ENCODE measurements around the gene DHCR7. TPM values are rescaled to one million over a fixed set of nuclear protein-coding genes. Genes with fewer than 3 reads are reported as not detected.

The DHCR7 gene
- total RNA-seq, 2 donors from 2014 or later, result 87.7 to 130 TPM

DNA sequence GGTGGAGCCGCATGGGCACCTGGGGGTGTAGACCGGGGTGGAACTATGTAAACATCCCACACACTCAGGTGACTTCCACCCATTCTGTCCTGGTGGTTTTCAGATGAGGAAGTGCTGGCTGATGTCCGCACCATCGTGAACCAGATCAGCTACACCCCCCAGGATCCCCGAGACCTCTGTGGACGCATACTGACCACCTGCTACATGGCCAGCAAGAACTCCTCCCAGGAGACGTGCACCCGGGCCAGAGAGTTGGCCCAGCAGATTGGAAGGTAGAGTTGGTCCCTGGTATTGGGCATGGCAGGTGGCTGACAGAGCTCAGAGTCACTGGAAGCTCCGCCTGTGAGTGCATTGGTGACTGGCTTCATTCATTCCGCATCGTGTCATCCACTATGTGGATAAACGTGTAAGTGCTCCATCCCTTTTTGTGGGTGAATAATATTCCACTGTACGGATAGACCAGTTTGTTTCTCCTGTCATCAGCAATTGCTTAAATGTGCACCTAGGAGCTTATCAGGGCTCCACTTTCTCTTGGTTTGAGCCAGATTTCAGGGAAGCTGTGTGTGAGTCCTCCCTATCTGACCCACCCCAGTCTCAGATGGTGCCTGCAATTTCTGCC lies 34.7 kb upstream of the DHCR7 start:
- Mint-ChIP-seq H3K4me1 (peaks cover 5% of the 10 kb centered on the region), H3K27ac (no peak overlapping the region), H3K27me3 (ENCODE audit: insufficient read depth) (no peaks in the 10 kb centered on the region), H3K36me3 (ENCODE audit: low read depth) (peaks cover 75% of the 10 kb centered on the region), H3K9me3 (no peaks in the 10 kb centered on the region), H3K4me3 (no peak overlapping the region)
- Histone ChIP-seq H3K36me3 (ENCODE audit: control insufficient read depth, insufficient read depth, low read length) (peaks cover 60% of the 10 kb centered on the region), H3K27ac (ENCODE audit: low read depth, low read length) (no peak overlapping the region), H3K4me1 (ENCODE audit: control insufficient read depth, insufficient read depth, low read length) (no peaks in the 10 kb centered on the region), H3K4me3 (ENCODE audit: low read length) (no peak overlapping the region), H3K27me3 (ENCODE audit: control insufficient read depth, insufficient read depth, low read length, poor library complexity, severe bottlenecking) (no peaks in the 10 kb centered on the region), H3K9me3 (ENCODE audit: control insufficient read depth, low read length) (peaks cover 8% of the 10 kb centered on the region), H3K9ac (ENCODE audit: extremely low read depth, low read length, poor library complexity, severe bottlenecking) (no peak overlapping the region)
- TF ChIP-seq, protein P1, sequence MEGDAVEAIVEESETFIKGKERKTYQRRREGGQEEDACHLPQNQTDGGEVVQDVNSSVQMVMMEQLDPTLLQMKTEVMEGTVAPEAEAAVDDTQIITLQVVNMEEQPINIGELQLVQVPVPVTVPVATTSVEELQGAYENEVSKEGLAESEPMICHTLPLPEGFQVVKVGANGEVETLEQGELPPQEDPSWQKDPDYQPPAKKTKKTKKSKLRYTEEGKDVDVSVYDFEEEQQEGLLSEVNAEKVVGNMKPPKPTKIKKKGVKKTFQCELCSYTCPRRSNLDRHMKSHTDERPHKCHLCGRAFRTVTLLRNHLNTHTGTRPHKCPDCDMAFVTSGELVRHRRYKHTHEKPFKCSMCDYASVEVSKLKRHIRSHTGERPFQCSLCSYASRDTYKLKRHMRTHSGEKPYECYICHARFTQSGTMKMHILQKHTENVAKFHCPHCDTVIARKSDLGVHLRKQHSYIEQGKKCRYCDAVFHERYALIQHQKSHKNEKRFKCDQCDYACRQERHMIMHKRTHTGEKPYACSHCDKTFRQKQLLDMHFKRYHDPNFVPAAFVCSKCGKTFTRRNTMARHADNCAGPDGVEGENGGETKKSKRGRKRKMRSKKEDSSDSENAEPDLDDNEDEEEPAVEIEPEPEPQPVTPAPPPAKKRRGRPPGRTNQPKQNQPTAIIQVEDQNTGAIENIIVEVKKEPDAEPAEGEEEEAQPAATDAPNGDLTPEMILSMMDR (conservative IDR thresholded peaks at IDR 0.05), result no peak
- DNase-seq, result no peak
- 94 to 98% methylated on average over 9 to 13 of the region's 13 CpGs for WGBS, 2 experiments (ENCODE audit: insufficient coverage in 1 of 2, insufficient read length in 1 of 2)

- peaks cover 8% of the 10 kb centered on the region for H3K9me3 ChIP-seq (ENCODE audit: control insufficient read depth, low read length)
- no peak for DNase-seq
- peaks cover 79% of the 10 kb centered on the region for H3K36me3 Mint-ChIP-seq (ENCODE audit: low read depth)
- H3K27me3 ChIP-seq (ENCODE audit: control insufficient read depth, insufficient read depth, low read length, poor library complexity, severe bottlenecking), result no peaks in the 10 kb centered on the region
- H3K9ac ChIP-seq (ENCODE audit: extremely low read depth, low read length, poor library complexity, severe bottlenecking), result no peak overlapping the region
- H3K27me3 Mint-ChIP-seq (ENCODE audit: insufficient read depth), result no peaks in the 10 kb centered on the region
- H3K4me3 Mint-ChIP-seq, result no peak overlapping the region
- H3K4me1 Mint-ChIP-seq, result peaks cover 7% of the 10 kb centered on the region
- TF ChIP-seq, protein P1 (conservative IDR thresholded peaks at IDR 0.05), result no peak
- H3K4me3 ChIP-seq (ENCODE audit: low read length), result no peak overlapping the region
- no peak overlapping the region for H3K27ac Mint-ChIP-seq
- H3K36me3 ChIP-seq (ENCODE audit: control insufficient read depth, insufficient read depth, low read length), result peaks cover 59% of the 10 kb centered on the region
- no peaks in the 10 kb centered on the region for H3K9me3 Mint-ChIP-seq
- H3K4me1 ChIP-seq (ENCODE audit: control insufficient read depth, insufficient read depth, low read length), result no peaks in the 10 kb centered on the region
- 75 to 93% methylated on average over 2 to 16 of the region's 18 CpGs for WGBS, 2 experiments (ENCODE audit: insufficient coverage in 1 of 2, insufficient read length in 1 of 2)
- no peak overlapping the region for H3K27ac ChIP-seq (ENCODE audit: low read depth, low read length)
Observed at GRCh38 chr11:71482216-71482615, 34.0 kb upstream of the DHCR7 start.

- 90 to 93% methylated on average over 19 to 24 of the region's 24 CpGs for WGBS, 2 experiments (ENCODE audit: insufficient coverage in 1 of 2, insufficient read length in 1 of 2)
- Mint-ChIP-seq H3K27ac (no peak overlapping the region), H3K36me3 (ENCODE audit: low read depth) (peaks cover 79% of the 10 kb centered on the region)
Observed at GRCh38 chr11:71481101-71481960, 33.1 kb upstream of the DHCR7 start.

More at GRCh38 chr11:71481101-71481960, 33.1 kb upstream of the DHCR7 start:
- TF ChIP-seq, protein P1 (conservative IDR thresholded peaks at IDR 0.05), result no peak
- Histone ChIP-seq H3K9ac (ENCODE audit: extremely low read depth, low read length, poor library complexity, severe bottlenecking) (no peak overlapping the region), H3K4me1 (ENCODE audit: control insufficient read depth, insufficient read depth, low read length) (no peaks in the 10 kb centered on the region), H3K4me3 (ENCODE audit: low read length) (no peak overlapping the region), H3K36me3 (ENCODE audit: control insufficient read depth, insufficient read depth, low read length) (peaks cover 54% of the 10 kb centered on the region), H3K27me3 (ENCODE audit: control insufficient read depth, insufficient read depth, low read length, poor library complexity, severe bottlenecking) (no peaks in the 10 kb centered on the region), H3K9me3 (ENCODE audit: control insufficient read depth, low read length) (peaks cover 7% of the 10 kb centered on the region), H3K27ac (ENCODE audit: low read depth, low read length) (no peak overlapping the region)
- H3K4me1 Mint-ChIP-seq, result peaks cover 7% of the 10 kb centered on the region
- H3K27me3 Mint-ChIP-seq (ENCODE audit: insufficient read depth), result no peaks in the 10 kb centered on the region
- H3K9me3 Mint-ChIP-seq, result no peaks in the 10 kb centered on the region
- H3K4me3 Mint-ChIP-seq, result no peak overlapping the region
- no peak for DNase-seq
